Transverse colon (tissue), 4 donors: ENCODE results near the gene PEX14. TPM values are rescaled to one million over a fixed set of nuclear protein-coding genes. Genes with fewer than 3 reads are reported as not detected.

Source experiments
- DNase-seq: peaks from one replicate; pipeline ENCODE4 v3.0.0-alpha.2; 2019
- H3K27ac ChIP-seq, 4 donors: fragments of 200-600 bp; sonication (generic); 2 replicates each; pipeline ENCODE4 v1.5.1; 2016 to 2018; ENCODE audit warnings: inconsistent platforms in 4 of 4
- H3K27me3 ChIP-seq: fragments of 200-600 bp; sonication (generic); 2 replicates; pipeline ENCODE4 v1.5.1; 2017; ENCODE audit warnings: inconsistent platforms
- H3K36me3 ChIP-seq, 4 donors: fragments of 200-600 bp; sonication (generic); 2 replicates each; pipeline ENCODE4 v1.5.1; 2017 to 2019; ENCODE audit warnings: inconsistent platforms in 4 of 4
- H3K4me1 ChIP-seq, 4 donors: fragments of 200-600 bp; sonication (generic); 2 replicates each; pipeline ENCODE4 v1.5.1; 2017 to 2020; ENCODE audit warnings: inconsistent platforms in 4 of 4
- H3K4me3 ChIP-seq, 4 donors: fragments of 200-600 bp; sonication (generic); 1 replicate in 1 of 4; 2 replicates in 3 of 4; pipeline versions ENCODE4 v1.5.1 to v1.6.1; 2017 to 2019; ENCODE audit warnings: inconsistent platforms in 4 of 4
- H3K9me3 ChIP-seq, 2 donors: fragments of 200-600 bp; sonication (generic); 2 replicates each; pipeline ENCODE4 v1.5.1; 2017 to 2019; ENCODE audit warnings: inconsistent platforms in 2 of 2
- EP300 ChIP-seq: sonication (generic); formaldehyde crosslinking; IDR thresholded peaks from one replicate; pipeline ENCODE4 v1.6.1; 2017; ENCODE audit warnings: antibody characterized with exemption, low read depth
- POLR2A ChIP-seq: fragments of 450-650 bp; IDR thresholded peaks from one replicate; pipeline ENCODE4 v1.6.1; 2016; ENCODE audit warnings: antibody characterized with exemption, mild to moderate bottlenecking, moderate library complexity
- POLR2AphosphoS5 ChIP-seq, 3 donors: sonication (generic); formaldehyde crosslinking; IDR thresholded peaks; one replicate each; pipeline ENCODE4 v1.6.1; 2016; ENCODE audit warnings: antibody characterized with exemption in 3 of 3
- WGBS, 2 donors: methylation state at CpG; one replicate each; pipeline ENCODE4 v1.1.5; 2018; ENCODE audit warnings: low coverage in 1 of 2; 5-methylcytosine and 5-hydroxymethylcytosine counted together
- in situ Hi-C, 4 donors: fragments of 200-750 bp; cut with MboI; loops; one replicate each; pipeline versions ENCODE4 v1.15.0 to v1.15.1; 2017; ENCODE audit warnings: low sequenced_read_pairs in 3 of 4, low pct_ligation_motif_present in 1 of 4, low pct_unique_long_range_greater_than_20kb in 1 of 4
- intact Hi-C: fragments of 100-400 bp; cut with DNase I; formaldehyde crosslinking; loops from one replicate; pipeline ENCODE4 v1.15.1; 2023; ENCODE audit warnings: low total_unique reads
- total RNA-seq, 4 donors: library from RNA; depleted of rRNA; stranded (reverse); fragments of >200 nt; gene quantifications; one replicate each; pipeline ENCODE4 v1.1.0, GENCODE V29; 2016
- TF ChIP-seq, protein P1 (sequence below), 5 experiments: fragments of 200-600 bp in 3 of 5; fragments of 450-650 bp in 2 of 5; sonication (generic) in 3 of 5; IDR thresholded peaks; 1 replicate in 2 of 5; 2 replicates in 3 of 5; pipeline ENCODE4 v1.5.1; 2016 to 2017; ENCODE audit warnings: antibody characterized with exemption in 5 of 5, inconsistent platforms in 3 of 5, mild to moderate bottlenecking in 2 of 5, moderate library complexity in 1 of 5

Gene PEX14
- total RNA-seq, 4 donors from 2014 or later: 2.4 to 16.5 (median 12.6) TPM

DNA sequence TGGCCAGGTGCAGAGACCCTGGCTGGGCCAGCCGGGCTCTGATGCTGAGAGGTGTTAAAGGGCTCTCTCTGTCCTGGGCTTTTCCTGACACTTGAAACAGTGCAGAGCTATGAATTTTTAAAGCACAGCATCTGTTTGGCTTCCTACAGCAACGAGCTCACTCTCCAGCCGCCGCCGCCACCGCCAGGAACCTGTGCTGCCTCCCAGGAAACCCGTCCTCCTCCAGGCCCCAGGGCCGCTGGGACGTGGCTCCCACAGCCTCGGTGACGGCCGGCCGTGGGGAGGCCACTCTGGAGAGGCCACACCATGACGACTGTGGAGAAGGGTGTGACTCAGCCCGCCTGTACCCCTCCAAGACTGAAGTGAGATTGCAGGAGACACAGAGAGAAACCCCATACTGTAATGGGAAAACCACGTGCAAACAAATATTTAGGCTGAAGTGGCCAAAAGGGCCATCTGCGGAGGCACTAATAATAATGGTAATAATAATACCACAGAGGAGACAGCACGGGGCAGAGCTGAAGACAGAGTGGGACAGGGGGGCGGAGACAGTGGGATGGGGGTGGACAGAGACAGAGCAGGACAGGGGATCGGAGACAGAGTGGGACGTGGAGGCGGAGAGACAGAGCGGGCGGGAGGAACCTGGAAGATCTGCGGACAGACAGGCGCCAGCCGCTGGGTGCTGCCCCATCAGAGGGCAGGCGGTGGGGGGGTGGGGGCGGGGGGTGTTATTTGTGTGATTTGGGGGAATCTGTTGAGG is 182.5 kb downstream of the PEX14 start:
- Histone ChIP-seq H3K27ac (peak overlapping the region; percentile 42 to 82 (median 76)), H3K4me1 (peaks cover 0 to 20% (median 3%) of the 10 kb centered on the region in 4 donors), H3K27me3 (no peaks in the 10 kb centered on the region), H3K9me3 (no peaks in the 10 kb centered on the region), H3K4me3 (no peak overlapping the region), H3K36me3 (peaks cover 0 to 11% (median 0%) of the 10 kb centered on the region in 4 donors)
- in situ Hi-C loops (no loop called here), intact Hi-C loops (loop anchor here (5.0 to 10.0 kb wide), 2 partner anchors 35 to 138 kb away; partner anchors contain the start of gene CASZ1)
- DNase-seq: no peak
- TF ChIP-seq, protein P1, sequence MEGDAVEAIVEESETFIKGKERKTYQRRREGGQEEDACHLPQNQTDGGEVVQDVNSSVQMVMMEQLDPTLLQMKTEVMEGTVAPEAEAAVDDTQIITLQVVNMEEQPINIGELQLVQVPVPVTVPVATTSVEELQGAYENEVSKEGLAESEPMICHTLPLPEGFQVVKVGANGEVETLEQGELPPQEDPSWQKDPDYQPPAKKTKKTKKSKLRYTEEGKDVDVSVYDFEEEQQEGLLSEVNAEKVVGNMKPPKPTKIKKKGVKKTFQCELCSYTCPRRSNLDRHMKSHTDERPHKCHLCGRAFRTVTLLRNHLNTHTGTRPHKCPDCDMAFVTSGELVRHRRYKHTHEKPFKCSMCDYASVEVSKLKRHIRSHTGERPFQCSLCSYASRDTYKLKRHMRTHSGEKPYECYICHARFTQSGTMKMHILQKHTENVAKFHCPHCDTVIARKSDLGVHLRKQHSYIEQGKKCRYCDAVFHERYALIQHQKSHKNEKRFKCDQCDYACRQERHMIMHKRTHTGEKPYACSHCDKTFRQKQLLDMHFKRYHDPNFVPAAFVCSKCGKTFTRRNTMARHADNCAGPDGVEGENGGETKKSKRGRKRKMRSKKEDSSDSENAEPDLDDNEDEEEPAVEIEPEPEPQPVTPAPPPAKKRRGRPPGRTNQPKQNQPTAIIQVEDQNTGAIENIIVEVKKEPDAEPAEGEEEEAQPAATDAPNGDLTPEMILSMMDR (IDR thresholded peaks at IDR 0.05): no peak
- TF ChIP-seq POLR2AphosphoS5 (IDR thresholded peaks at IDR 0.05): peak in 1 of 3 donors; percentile 50
- no peak for TF ChIP-seq POLR2A
- TF ChIP-seq EP300: no peak
- 60 to 80% methylated on average over 4 to 29 of the region's 29 CpGs for WGBS, 2 donors

DNA sequence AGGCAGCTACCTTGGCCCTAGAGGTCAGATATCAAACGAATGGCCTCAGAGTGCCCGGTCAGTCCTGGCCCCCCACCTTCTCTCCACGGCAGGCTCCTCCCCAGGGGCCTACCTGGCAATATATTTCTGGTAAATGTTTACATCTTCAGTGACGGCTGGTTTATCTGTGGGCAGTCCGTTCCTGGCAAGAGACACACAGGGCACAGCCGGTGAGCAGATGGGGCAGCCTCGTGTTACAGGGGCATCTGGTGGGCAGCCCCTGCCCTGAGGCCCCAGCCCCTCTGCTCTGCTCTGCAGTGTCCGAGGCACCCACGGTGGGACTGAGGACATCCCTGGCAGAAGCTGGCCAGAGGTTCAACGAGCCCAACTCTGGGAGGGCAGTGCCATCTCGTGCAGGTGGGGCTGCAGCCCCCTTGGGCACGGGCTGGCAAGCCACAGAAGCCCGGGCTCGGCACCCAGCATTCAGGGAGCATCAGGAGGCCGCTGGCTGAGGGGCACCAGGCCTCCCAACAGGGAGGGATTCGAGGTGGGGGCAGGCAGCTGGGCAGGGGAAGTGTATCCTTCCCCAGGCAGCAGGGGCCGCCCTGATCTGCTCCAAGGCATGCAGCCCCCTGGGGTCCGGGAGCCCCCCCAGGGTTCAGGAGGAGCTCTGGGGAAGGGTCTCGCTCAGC is 183.8 kb downstream of the PEX14 start:
- TF ChIP-seq EP300 (no peak), POLR2AphosphoS5 (IDR thresholded peaks at IDR 0.05) (peak in 1 of 3 donors; percentile 4)
- Histone ChIP-seq H3K4me1 (peaks cover 3 to 28% (median 8%) of the 10 kb centered on the region in 4 donors), H3K4me3 (no peak overlapping the region), H3K9me3 (no peaks in the 10 kb centered on the region), H3K36me3 (peaks cover 0 to 10% (median 0%) of the 10 kb centered on the region in 4 donors), H3K27me3 (no peaks in the 10 kb centered on the region), H3K27ac (peak overlapping the region; percentile 42 to 82 (median 76))
- WGBS, 2 donors: 89% methylated on average over 9 of the region's 19 CpGs; no CpG with 5 or more reads in 1 of the 2 donors
- in situ Hi-C loops: no loop called here
- no peak for DNase-seq
- intact Hi-C loops: loop anchor here (5.0 to 10.0 kb wide), 2 partner anchors 34 to 136 kb away; partner anchors contain the start of gene CASZ1

DNA sequence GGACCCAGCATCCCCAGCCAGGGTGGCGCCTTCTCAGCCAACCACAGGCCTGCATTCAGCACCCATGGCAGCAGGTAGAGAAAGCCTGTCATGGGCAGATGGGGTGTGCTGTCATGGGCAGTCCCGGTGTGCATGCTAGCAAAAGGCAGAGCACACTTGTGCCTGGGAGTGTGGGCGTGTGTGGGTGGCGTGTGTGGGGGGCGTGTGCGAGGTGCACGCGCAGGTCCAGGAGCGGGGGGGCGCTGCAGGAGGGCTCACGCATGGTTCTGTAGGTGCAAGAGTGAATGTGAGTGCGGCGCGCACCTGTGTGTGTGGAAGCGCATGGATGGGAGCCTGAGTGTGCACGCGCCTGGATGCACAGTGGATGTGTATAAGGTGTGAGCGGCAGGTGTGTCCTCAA is 184.5 kb downstream of the PEX14 start:
- Histone ChIP-seq H3K36me3 (peaks cover 0 to 8% (median 0%) of the 10 kb centered on the region in 4 donors), H3K4me1 (peaks cover 3 to 33% (median 12%) of the 10 kb centered on the region in 4 donors), H3K4me3 (no peak overlapping the region), H3K27ac (peak overlapping the region; percentile 42 to 82 (median 76)), H3K9me3 (no peaks in the 10 kb centered on the region), H3K27me3 (no peaks in the 10 kb centered on the region)
- in situ Hi-C loops (no loop called here), intact Hi-C loops (loop anchor here (5.0 to 10.0 kb wide), 2 partner anchors 33 to 136 kb away; partner anchors contain the start of gene CASZ1)
- WGBS, 2 donors: 93% methylated on average over 18 of the region's 18 CpGs; no CpG with 5 or more reads in 1 of the 2 donors
- no peak for DNase-seq
- no peak for TF ChIP-seq POLR2A
- TF ChIP-seq, protein P1 (IDR thresholded peaks at IDR 0.05): no peak
- TF ChIP-seq POLR2AphosphoS5 (IDR thresholded peaks at IDR 0.05): no peak
- no peak for TF ChIP-seq EP300

DNA sequence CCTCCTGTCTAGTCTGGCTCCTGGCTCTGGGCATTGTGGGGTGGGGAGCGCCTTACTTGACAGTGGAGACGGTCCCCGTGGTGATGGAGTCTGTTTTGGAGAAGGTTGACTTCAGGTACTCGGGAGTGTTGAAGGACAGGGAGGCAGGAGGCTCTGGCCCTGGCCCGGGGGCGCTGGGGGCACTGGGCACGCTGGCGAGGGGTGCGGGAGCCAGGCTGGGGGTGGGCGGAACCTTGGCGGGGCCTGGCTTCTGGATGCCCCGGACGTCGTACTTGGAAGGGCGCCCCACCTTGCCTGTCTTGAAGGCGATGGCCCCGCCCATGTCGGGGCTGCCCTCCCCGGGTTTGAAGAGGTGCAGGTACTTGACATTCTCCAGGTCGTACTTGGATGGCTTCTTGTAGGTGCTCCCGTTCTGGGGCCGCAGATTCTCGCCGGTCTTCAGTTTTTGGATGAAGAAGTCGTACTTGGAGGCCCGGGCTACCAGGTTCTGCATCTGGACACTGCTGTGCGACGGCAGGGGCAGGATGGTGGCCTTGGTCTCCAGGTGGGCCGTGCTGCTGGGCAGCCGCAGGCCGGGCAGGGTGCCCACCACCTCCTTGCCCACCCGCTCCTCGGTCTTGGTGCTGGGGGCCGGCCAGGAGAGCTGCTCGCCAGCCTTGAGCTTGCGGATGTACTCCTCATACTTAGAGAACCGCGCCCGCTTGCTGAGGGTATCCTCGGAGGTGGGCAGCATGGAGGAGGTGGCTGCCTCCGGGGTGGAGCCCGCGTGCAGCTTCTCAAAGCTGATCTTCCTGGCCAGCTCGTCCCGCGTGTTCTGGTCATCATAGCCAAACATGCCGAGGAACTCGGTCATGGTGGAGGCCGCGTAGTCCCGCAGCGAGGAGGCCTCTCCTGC is 185.1 kb downstream of the PEX14 start:
- in situ Hi-C loops (no loop called here), intact Hi-C loops (loop anchor here (5.0 to 10.0 kb wide), 2 partner anchors 32 to 135 kb away; partner anchors contain the start of gene CASZ1)
- Histone ChIP-seq H3K9me3 (no peaks in the 10 kb centered on the region), H3K27ac (peak overlapping the region in 3 of 4 donors; percentile 76 to 82 (median 76)), H3K27me3 (no peaks in the 10 kb centered on the region), H3K4me3 (no peak overlapping the region), H3K4me1 (peaks cover 3 to 33% (median 13%) of the 10 kb centered on the region in 4 donors), H3K36me3 (peaks cover 0 to 9% (median 0%) of the 10 kb centered on the region in 4 donors)
- DNase-seq: no peak
- 92% methylated on average over 38 of the region's 52 CpGs; no CpG with 5 or more reads in 1 of the 2 donors for WGBS, 2 donors
- TF ChIP-seq POLR2A: no peak
- TF ChIP-seq, protein P1 (IDR thresholded peaks at IDR 0.05): no peak
- TF ChIP-seq EP300: no peak
